ENCODE measurements around the gene UBE3C. TPM values are rescaled to one million over a fixed set of nuclear protein-coding genes. Genes with fewer than 3 reads are reported as not detected.

UBE3C gene
- total RNA-seq, 4 donors from 2014 or later = 47.9 to 91.8 (median 66.2) TPM

- peaks cover 0 to 4% (median 0%) of the 10 kb centered on the region in 4 donors for H3K4me1 ChIP-seq
- TF ChIP-seq POLR2AphosphoS5 (IDR thresholded peaks at IDR 0.05) (no peak), EP300 (IDR thresholded peaks at IDR 0.05; ENCODE audit: low read depth) (no peak), POLR2A (IDR thresholded peaks at IDR 0.05) (no peak), CTCF (IDR thresholded peaks at IDR 0.05) (no peak)
- no peak overlapping the region for H3K27ac ChIP-seq
- 88% methylated on average over 5 of the region's 5 CpGs; no CpG with 5 or more reads in 1 of the 2 donors for WGBS, 2 donors (ENCODE audit: low coverage in 1 of 2)
- DNase-seq = no peak
- intact Hi-C loops (cut with DNase I; ENCODE audit: low total_unique reads) (no loop called here), in situ Hi-C loops (cut with MboI; ENCODE audit: low pct_ligation_motif_present in 1 of 4, low pct_unique_long_range_greater_than_20kb in 1 of 4, low sequenced_read_pairs in 3 of 4) (loop anchor here in 3 of 4 donors (10.0 to 25.0 kb wide), 2 partner anchors 170 to 178 kb away; no protein-coding TSS in a partner anchor)
- H3K36me3 ChIP-seq = no peaks in the 10 kb centered on the region
- H3K9me3 ChIP-seq = no peaks in the 10 kb centered on the region
- peaks cover 27% of the 10 kb centered on the region for H3K27me3 ChIP-seq
- H3K4me3 ChIP-seq = no peak overlapping the region
These were observed 5.9 kb upstream of the UBE3C start for GRCh38 chr7:157132796-157133195.

DNA sequence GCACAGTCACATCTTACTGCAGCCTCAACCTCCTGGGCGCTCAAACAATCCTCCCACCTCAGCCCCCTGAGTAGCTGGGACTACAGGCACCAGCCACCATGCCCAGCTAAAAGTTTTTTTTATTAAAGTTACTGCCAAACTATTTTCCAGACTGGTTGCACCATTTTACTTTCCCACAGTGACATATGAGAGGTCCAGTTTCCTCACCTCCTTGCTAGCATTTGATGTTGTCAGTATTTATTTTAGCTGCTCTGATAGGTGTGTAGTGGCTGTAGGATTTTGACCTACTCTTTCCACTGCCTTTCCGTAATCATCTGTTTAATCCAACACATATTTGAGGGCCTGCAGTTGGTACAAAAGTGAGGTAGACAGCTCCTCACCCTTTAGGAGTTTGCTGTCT lies 5.4 kb upstream of the UBE3C start:
- TF ChIP-seq EP300 (IDR thresholded peaks at IDR 0.05; ENCODE audit: low read depth) (no peak), POLR2AphosphoS5 (IDR thresholded peaks at IDR 0.05) (no peak), CTCF (IDR thresholded peaks at IDR 0.05) (no peak), POLR2A (IDR thresholded peaks at IDR 0.05) (no peak)
- Histone ChIP-seq H3K4me3 (no peak overlapping the region), H3K4me1 (peaks cover 0 to 4% (median 2%) of the 10 kb centered on the region in 4 donors), H3K27ac (no peak overlapping the region), H3K36me3 (no peaks in the 10 kb centered on the region), H3K9me3 (no peaks in the 10 kb centered on the region), H3K27me3 (peaks cover 27% of the 10 kb centered on the region)
- 89 to 94% methylated on average over 2 of the region's 2 CpGs for WGBS, 2 donors (ENCODE audit: low coverage in 1 of 2)
- no peak for DNase-seq
- intact Hi-C loops (cut with DNase I; ENCODE audit: low total_unique reads) = no loop called here
- in situ Hi-C loops (cut with MboI; ENCODE audit: low pct_ligation_motif_present in 1 of 4, low pct_unique_long_range_greater_than_20kb in 1 of 4, low sequenced_read_pairs in 3 of 4) = loop anchor here in 3 of 4 donors (10.0 to 25.0 kb wide), 2 partner anchors 171 to 179 kb away; no protein-coding TSS in a partner anchor

DNA sequence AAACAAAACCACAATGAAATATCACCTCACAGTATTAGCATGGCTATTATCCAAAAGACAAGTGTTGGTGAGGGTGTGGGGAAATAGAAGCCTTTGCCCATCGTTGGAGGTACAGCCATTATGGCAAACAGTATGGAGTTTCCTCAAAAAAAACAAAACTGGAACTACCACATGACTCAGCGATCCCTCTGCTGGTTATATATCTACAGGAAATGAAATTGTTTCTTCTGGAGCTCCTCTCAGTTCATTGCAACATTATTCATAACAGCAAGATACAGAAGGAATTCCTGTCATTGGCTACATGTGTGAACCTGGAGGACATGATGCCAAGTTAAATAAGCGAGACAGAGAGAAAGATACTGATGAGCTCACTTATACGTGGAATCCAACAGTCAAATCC lies 2.4 kb upstream of the UBE3C start:
- in situ Hi-C loops (cut with MboI; ENCODE audit: low pct_ligation_motif_present in 1 of 4, low pct_unique_long_range_greater_than_20kb in 1 of 4, low sequenced_read_pairs in 3 of 4) (loop anchor here in 3 of 4 donors (10.0 to 25.0 kb wide), 2 partner anchors 174 to 182 kb away; no protein-coding TSS in a partner anchor), intact Hi-C loops (cut with DNase I; ENCODE audit: low total_unique reads) (no loop called here)
- Histone ChIP-seq H3K27ac (no peak overlapping the region), H3K4me1 (peaks cover 16 to 21% (median 18%) of the 10 kb centered on the region in 4 donors), H3K9me3 (no peaks in the 10 kb centered on the region), H3K36me3 (no peaks in the 10 kb centered on the region), H3K4me3 (no peak overlapping the region), H3K27me3 (peaks cover 8% of the 10 kb centered on the region)
- DNase-seq = no peak
- TF ChIP-seq CTCF (IDR thresholded peaks at IDR 0.05) (peak in 2 of 5 experiments; percentile 11 to 21), EP300 (IDR thresholded peaks at IDR 0.05; ENCODE audit: low read depth) (no peak), POLR2AphosphoS5 (IDR thresholded peaks at IDR 0.05) (no peak), POLR2A (IDR thresholded peaks at IDR 0.05) (no peak)
- WGBS, 2 donors (ENCODE audit: low coverage in 1 of 2) = 36 to 39% methylated on average over 3 to 4 of the region's 4 CpGs

DNA sequence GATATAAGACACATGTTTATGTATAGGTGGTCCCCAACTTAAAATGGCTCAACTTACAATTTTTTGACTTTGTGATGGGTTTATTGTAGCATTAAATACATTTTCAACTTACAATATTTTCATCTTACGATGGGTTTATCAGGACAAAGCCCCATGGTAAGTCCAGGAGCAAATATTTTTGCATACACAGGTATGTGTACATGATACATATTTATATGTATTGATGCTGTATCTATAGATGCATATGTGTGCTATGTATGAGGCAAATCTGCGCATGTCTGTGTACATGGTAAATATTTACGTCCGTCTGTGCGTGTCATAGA lies 664 bp upstream of the UBE3C start:
- no peaks in the 10 kb centered on the region for H3K27me3 ChIP-seq
- in situ Hi-C loops (cut with MboI; ENCODE audit: low pct_ligation_motif_present in 1 of 4, low pct_unique_long_range_greater_than_20kb in 1 of 4, low sequenced_read_pairs in 3 of 4) = loop anchor here in 3 of 4 donors (10.0 to 25.0 kb wide), 2 partner anchors 176 to 183 kb away; no protein-coding TSS in a partner anchor
- WGBS, 2 donors (ENCODE audit: low coverage in 1 of 2) = 20 to 88% methylated on average over 1 to 5 of the region's 5 CpGs
- peak overlapping the region; percentile 93 to 99 (median 96) for H3K27ac ChIP-seq
- no peak for TF ChIP-seq POLR2AphosphoS5 (IDR thresholded peaks at IDR 0.05)
- TF ChIP-seq EP300 (IDR thresholded peaks at IDR 0.05; ENCODE audit: low read depth) = no peak
- TF ChIP-seq POLR2A (IDR thresholded peaks at IDR 0.05) = no peak
- no peak for TF ChIP-seq CTCF (IDR thresholded peaks at IDR 0.05)
- DNase-seq = no peak
- no peaks in the 10 kb centered on the region for H3K9me3 ChIP-seq
- intact Hi-C loops (cut with DNase I; ENCODE audit: low total_unique reads) = no loop called here
- peaks cover 17 to 26% (median 18%) of the 10 kb centered on the region in 4 donors for H3K4me1 ChIP-seq
- peak overlapping the region; percentile 36 to 85 (median 66) for H3K4me3 ChIP-seq
- no peaks in the 10 kb centered on the region for H3K36me3 ChIP-seq
